Activated CD8-positive, alpha-beta T cell treated with anti-CD3 and anti-CD28 coated beads for 36 hours (primary cell): ENCODE measurements around the gene SERPINA4. TPM values are rescaled to one million over a fixed set of nuclear protein-coding genes. Genes with fewer than 3 reads are reported as not detected.
A peak's percentile ranks its signal among the peaks of the same experiment; 100 is the strongest.

Experiments
- ATAC-seq: fragments of 200-7000 bp; cut with Tn5 transposase; one replicate; pipeline ENCODE4 v1.10.0; 2021; ENCODE audit warnings: mild to moderate bottlenecking, moderate library complexity
- CTCF ChIA-PET: fragments of 350-600 bp; sonication (Branson Sonifier 250); formaldehyde crosslinking; loops from one replicate; lab custom pipeline; 2021; ENCODE audit warnings: antibody characterized with exemption; lab: Charles Lee
- POLR2A ChIA-PET: fragments of 350-600 bp; sonication (Branson Sonifier 250); formaldehyde crosslinking; loops from one replicate; lab custom pipeline; 2021; ENCODE audit warnings: antibody characterized with exemption; lab: Charles Lee
- DNase-seq: peaks from one replicate; pipeline ENCODE4 v3.0.0-alpha.2; 2020
- H3K27ac Mint-ChIP-seq: one replicate; pipeline ENCODE4 v1.8.0; 2021; ENCODE audit warnings: mild to moderate bottlenecking, mixed read lengths
- H3K27me3 Mint-ChIP-seq: one replicate; pipeline ENCODE4 v1.8.0; 2021; ENCODE audit warnings: mixed read lengths
- H3K36me3 Mint-ChIP-seq: one replicate; pipeline ENCODE4 v1.8.0; 2021; ENCODE audit warnings: low read depth, mixed read lengths
- H3K4me1 Mint-ChIP-seq: one replicate; pipeline ENCODE4 v1.8.0; 2021; ENCODE audit warnings: low read depth, mixed read lengths
- H3K4me3 Mint-ChIP-seq: one replicate; pipeline ENCODE4 v1.8.0; 2021; ENCODE audit warnings: mild to moderate bottlenecking, moderate library complexity, mixed read lengths
- H3K9me3 Mint-ChIP-seq: one replicate; pipeline ENCODE4 v1.8.0; 2021; ENCODE audit warnings: mixed read lengths
- intact Hi-C: fragments of 100-400 bp; cut with micrococcal nuclease; formaldehyde crosslinking; loops from one replicate; pipeline ENCODE4 v1.10.0; 2022
- total RNA-seq, 2 experiments: library from RNA; stranded (reverse); gene quantifications; one replicate each; pipeline ENCODE4 v1.2.3, GENCODE V29; 2021
- TF ChIP-seq, protein P1 (sequence below): fragments of 200-600 bp; IDR thresholded peaks from one replicate; pipeline ENCODE4 v1.8.0; 2022; ENCODE audit warnings: antibody characterized with exemption, mild to moderate bottlenecking

SERPINA4 gene
- total RNA-seq, 2 experiments from 2014 or later: not detected

DNA sequence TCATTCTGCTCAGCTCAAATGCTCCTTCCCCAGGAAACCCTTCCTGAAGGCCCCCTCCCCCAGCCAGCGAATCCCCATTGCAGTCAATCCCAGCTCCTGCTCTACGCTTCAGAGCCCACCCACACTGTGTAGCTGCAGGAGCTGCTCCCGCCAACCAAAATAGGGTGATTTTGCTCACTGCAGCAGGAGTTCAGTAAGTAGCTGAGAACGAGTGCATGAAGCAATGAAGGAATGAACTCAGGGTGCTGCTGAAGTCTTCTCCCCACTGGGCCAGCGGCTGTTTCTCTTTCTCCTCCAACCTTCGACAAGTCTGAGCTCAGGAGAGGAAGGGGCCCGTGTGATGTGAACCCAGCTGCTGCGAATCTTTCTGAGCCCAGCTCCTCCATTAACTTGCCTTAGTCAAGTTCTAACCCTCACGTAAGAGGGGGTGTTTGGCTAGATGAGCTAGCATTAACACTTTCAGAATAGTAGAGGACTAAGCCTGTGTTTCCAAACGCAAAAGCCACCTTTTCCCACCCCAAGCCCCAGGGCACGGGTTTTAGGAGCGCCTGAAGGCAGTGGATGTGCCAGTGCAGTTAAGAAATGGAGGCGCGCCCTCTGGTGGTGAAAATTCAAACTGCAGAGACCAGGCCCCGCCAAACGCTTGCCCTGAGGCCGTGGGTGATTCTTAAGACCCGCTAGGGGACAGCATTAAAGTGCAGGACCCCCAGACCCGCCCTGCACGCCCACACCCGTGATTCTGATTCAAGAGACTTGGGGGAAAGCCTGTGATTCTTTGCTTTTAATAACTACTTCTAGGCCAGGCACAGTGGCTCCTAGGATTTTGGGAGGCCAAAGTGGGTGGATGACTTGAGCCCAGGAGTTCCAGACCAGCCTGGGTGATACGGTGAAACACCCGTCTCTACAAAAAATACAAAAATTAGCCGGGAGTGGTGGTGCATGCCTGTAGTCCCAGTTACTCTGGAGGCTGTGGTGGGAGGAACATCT is 11.9 kb upstream of the SERPINA4 start:
- Mint-ChIP-seq H3K27me3 (peaks cover 21% of the 10 kb centered on the region), H3K4me3 (no peak overlapping the region), H3K4me1 (no peaks in the 10 kb centered on the region), H3K36me3 (no peaks in the 10 kb centered on the region), H3K9me3 (no peaks in the 10 kb centered on the region), H3K27ac (no peak overlapping the region)
- TF ChIP-seq, protein P1, sequence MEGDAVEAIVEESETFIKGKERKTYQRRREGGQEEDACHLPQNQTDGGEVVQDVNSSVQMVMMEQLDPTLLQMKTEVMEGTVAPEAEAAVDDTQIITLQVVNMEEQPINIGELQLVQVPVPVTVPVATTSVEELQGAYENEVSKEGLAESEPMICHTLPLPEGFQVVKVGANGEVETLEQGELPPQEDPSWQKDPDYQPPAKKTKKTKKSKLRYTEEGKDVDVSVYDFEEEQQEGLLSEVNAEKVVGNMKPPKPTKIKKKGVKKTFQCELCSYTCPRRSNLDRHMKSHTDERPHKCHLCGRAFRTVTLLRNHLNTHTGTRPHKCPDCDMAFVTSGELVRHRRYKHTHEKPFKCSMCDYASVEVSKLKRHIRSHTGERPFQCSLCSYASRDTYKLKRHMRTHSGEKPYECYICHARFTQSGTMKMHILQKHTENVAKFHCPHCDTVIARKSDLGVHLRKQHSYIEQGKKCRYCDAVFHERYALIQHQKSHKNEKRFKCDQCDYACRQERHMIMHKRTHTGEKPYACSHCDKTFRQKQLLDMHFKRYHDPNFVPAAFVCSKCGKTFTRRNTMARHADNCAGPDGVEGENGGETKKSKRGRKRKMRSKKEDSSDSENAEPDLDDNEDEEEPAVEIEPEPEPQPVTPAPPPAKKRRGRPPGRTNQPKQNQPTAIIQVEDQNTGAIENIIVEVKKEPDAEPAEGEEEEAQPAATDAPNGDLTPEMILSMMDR: peak; percentile 89
- CTCF ChIA-PET: interaction anchor here (0.6 to 1.8 kb wide), 16 partner anchors 9 to 417 kb away, joined by 3 to 12 read pairs (median 4); partner anchors contain the start of genes SERPINA12 and SERPINA4
- DNase-seq (peak; percentile 71), ATAC-seq (peak; percentile 67)
- intact Hi-C loops: no loop called here
- POLR2A ChIA-PET: no interaction called here

- no peaks in the 10 kb centered on the region for H3K36me3 Mint-ChIP-seq
- CTCF ChIA-PET: no interaction called here
These were observed 11.2 kb upstream of the SERPINA4 start for GRCh38 chr14:94550041-94550440.

GRCh38 chr14:94555991-94556390 is 5.3 kb upstream of the SERPINA4 start:
- no peak overlapping the region for H3K4me3 Mint-ChIP-seq
- POLR2A ChIA-PET: interaction anchor here (0.6 kb wide), 1 partner anchor 1732 kb away, joined by 3 read pairs; no protein-coding TSS in a partner anchor

More at GRCh38 chr14:94550041-94550440, 11.2 kb upstream of the SERPINA4 start:
- ATAC-seq (no peak), DNase-seq (no peak)
- no peak overlapping the region for H3K27ac Mint-ChIP-seq
- no peaks in the 10 kb centered on the region for H3K4me1 Mint-ChIP-seq
- H3K27me3 Mint-ChIP-seq: peaks cover 23% of the 10 kb centered on the region
- no peak overlapping the region for H3K4me3 Mint-ChIP-seq
- intact Hi-C loops: no loop called here
- TF ChIP-seq, protein P1: no peak
- POLR2A ChIA-PET: no interaction called here
- H3K9me3 Mint-ChIP-seq: no peaks in the 10 kb centered on the region

DNA sequence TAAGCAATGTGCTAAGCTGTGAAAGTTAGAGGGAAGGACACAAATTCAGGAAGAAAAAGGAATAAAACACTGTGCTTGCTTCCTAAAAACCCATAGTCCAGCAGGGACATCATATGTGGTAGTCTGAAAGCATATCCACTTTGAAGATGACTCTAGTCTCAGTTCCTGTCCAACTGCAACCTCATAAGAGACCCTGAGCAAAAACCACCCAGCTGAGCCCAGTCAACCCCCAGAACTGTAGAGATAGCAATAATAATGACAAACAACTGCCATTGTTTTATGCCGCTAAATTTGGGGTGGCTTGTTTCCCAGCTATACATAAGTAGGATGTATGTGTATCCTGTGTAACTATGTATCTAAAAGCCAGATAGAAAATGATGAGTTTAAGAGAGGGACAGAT is 3.9 kb upstream of the SERPINA4 start:
- ATAC-seq: no peak
- POLR2A ChIA-PET: no interaction called here

More at GRCh38 chr14:94555991-94556390, 5.3 kb upstream of the SERPINA4 start:
- TF ChIP-seq, protein P1: no peak
- Mint-ChIP-seq H3K27me3 (peaks cover 17% of the 10 kb centered on the region), H3K9me3 (peaks cover 6% of the 10 kb centered on the region), H3K27ac (no peak overlapping the region), H3K36me3 (no peaks in the 10 kb centered on the region), H3K4me1 (no peaks in the 10 kb centered on the region)
- ATAC-seq (no peak), DNase-seq (no peak)
- CTCF ChIA-PET: no interaction called here
- intact Hi-C loops: no loop called here

More for the DNA sequence above, 3.9 kb upstream of the SERPINA4 start:
- Mint-ChIP-seq H3K36me3 (no peaks in the 10 kb centered on the region), H3K27ac (no peak overlapping the region), H3K9me3 (peaks cover 6% of the 10 kb centered on the region), H3K4me3 (no peak overlapping the region), H3K27me3 (peaks cover 16% of the 10 kb centered on the region), H3K4me1 (no peaks in the 10 kb centered on the region)
- DNase-seq: no peak
- intact Hi-C loops: no loop called here
- TF ChIP-seq, protein P1: no peak
- CTCF ChIA-PET: no interaction called here
